Astrocyte (in vitro differentiated cells and primary cell): ENCODE measurements around the gene ADCY2. TPM values are rescaled to one million over a fixed set of nuclear protein-coding genes. Genes with fewer than 3 reads are reported as not detected.

Experiments used
- DNase-seq: peaks from one replicate; pipeline ENCODE4 v3.0.0-alpha.2; 2010; ENCODE audit warnings: low read depth
- FAIRE-seq: peaks from 2 replicates; lab custom pipeline; 2011; peaks lifted over from hg19 to GRCh38; lab: Jason Lieb, UNC
- H2AFZ ChIP-seq: 2 replicates; pipeline ENCODE4 v1.6.0; 2012; ENCODE audit warnings: low read depth, low read length, inconsistent platforms
- H3K27ac ChIP-seq: 2 replicates; pipeline ENCODE4 v1.5.1; 2011; ENCODE audit warnings: low read depth, low read length, inconsistent platforms
- H3K27me3 ChIP-seq: 2 replicates; pipeline ENCODE4 v1.6.0; 2011; ENCODE audit warnings: low read length, inconsistent platforms; ENCODE audit not compliant: insufficient read depth
- H3K36me3 ChIP-seq: 2 replicates; pipeline ENCODE4 v1.5.1; 2011; ENCODE audit warnings: low read length, inconsistent platforms; ENCODE audit not compliant: insufficient read depth
- H3K4me1 ChIP-seq: 2 replicates; pipeline ENCODE4 v1.5.1; 2011; ENCODE audit warnings: low read length, inconsistent platforms; ENCODE audit not compliant: insufficient read depth
- H3K4me2 ChIP-seq: 2 replicates; pipeline ENCODE4 v1.6.0; 2012; ENCODE audit warnings: low read length, inconsistent platforms
- H3K4me3 ChIP-seq: 2 replicates; pipeline ENCODE4 v1.5.1; 2011; ENCODE audit warnings: low read depth, mild to moderate bottlenecking, low read length, inconsistent platforms; ENCODE audit not compliant: insufficient read depth
- H3K79me2 ChIP-seq: 2 replicates; pipeline ENCODE4 v1.6.0; 2012; ENCODE audit warnings: mild to moderate bottlenecking, low read length, inconsistent platforms; ENCODE audit not compliant: insufficient read depth
- H3K9ac ChIP-seq: 2 replicates; pipeline ENCODE4 v1.6.0; 2012; ENCODE audit warnings: mild to moderate bottlenecking, low read length, inconsistent platforms
- H3K9me3 ChIP-seq: 2 replicates; pipeline ENCODE4 v1.5.1; 2012; ENCODE audit warnings: low read depth, mild to moderate bottlenecking, low read length, inconsistent platforms; ENCODE audit not compliant: insufficient read depth
- H4K20me1 ChIP-seq: 2 replicates; pipeline ENCODE4 v1.6.0; 2012; ENCODE audit warnings: low read length, inconsistent platforms; ENCODE audit not compliant: insufficient read depth
- H3K27ac Mint-ChIP-seq: one replicate; pipeline ENCODE4 v1.8.0; 2021; ENCODE audit warnings: mild to moderate bottlenecking, mixed read lengths; ENCODE audit not compliant: unreplicated experiment
- H3K27me3 Mint-ChIP-seq: one replicate; pipeline ENCODE4 v1.8.0; 2021; ENCODE audit warnings: low read depth, mixed read lengths; ENCODE audit not compliant: unreplicated experiment
- H3K36me3 Mint-ChIP-seq: one replicate; pipeline ENCODE4 v1.8.0; 2021; ENCODE audit warnings: low read depth, mixed read lengths; ENCODE audit not compliant: unreplicated experiment
- H3K4me1 Mint-ChIP-seq: one replicate; pipeline ENCODE4 v1.8.0; 2021; ENCODE audit warnings: low read depth, mixed read lengths; ENCODE audit not compliant: unreplicated experiment
- H3K4me3 Mint-ChIP-seq: one replicate; pipeline ENCODE4 v1.8.0; 2021; ENCODE audit warnings: mild to moderate bottlenecking, moderate library complexity, mixed read lengths; ENCODE audit not compliant: unreplicated experiment
- H3K9me3 Mint-ChIP-seq: one replicate; pipeline ENCODE4 v1.8.0; 2021; ENCODE audit warnings: mild to moderate bottlenecking, mixed read lengths; ENCODE audit not compliant: unreplicated experiment
- CTCF ChIP-seq: IDR thresholded peaks from 2 replicates; pipeline ENCODE4 v1.5.1; 2011; ENCODE audit warnings: low read depth, mild to moderate bottlenecking, inconsistent platforms, low read length, moderate library complexity; ENCODE audit not compliant: insufficient read depth
- EZH2 ChIP-seq: IDR thresholded peaks from 2 replicates; pipeline ENCODE4 v1.6.1; 2012; ENCODE audit warnings: mild to moderate bottlenecking, low read length, inconsistent platforms; ENCODE audit not compliant: insufficient read depth
- total RNA-seq: library from RNA; stranded (reverse); gene quantifications from 2 replicates; pipeline ENCODE4 v1.2.1, GENCODE V29; 2021

ADCY2 gene
- total RNA-seq, 1 donor from 2014 or later: 5.7 TPM

GRCh38 chr5:7663808-7664207, 267.9 kb downstream of the ADCY2 start:
- no peak overlapping the region for H3K4me3 ChIP-seq
- H3K27me3 Mint-ChIP-seq: no peaks in the 10 kb centered on the region
- H3K4me1 Mint-ChIP-seq: peaks cover 26% of the 10 kb centered on the region
- TF ChIP-seq EZH2 (no peak), CTCF (no peak)
- H3K9me3 Mint-ChIP-seq: no peaks in the 10 kb centered on the region
- no peak overlapping the region for H3K27ac ChIP-seq
- H3K27me3 ChIP-seq: no peaks in the 10 kb centered on the region
- FAIRE-seq (no peak), DNase-seq (no peak)
- H3K27ac Mint-ChIP-seq: no peak overlapping the region
- no peaks in the 10 kb centered on the region for H4K20me1 ChIP-seq
- no peaks in the 10 kb centered on the region for H3K79me2 ChIP-seq
- H3K9ac ChIP-seq: no peak overlapping the region
- no peaks in the 10 kb centered on the region for H3K9me3 ChIP-seq
- H2AFZ ChIP-seq: no peak overlapping the region
- H3K4me1 ChIP-seq: no peaks in the 10 kb centered on the region
- H3K36me3 ChIP-seq: no peaks in the 10 kb centered on the region
- H3K4me3 Mint-ChIP-seq: no peak overlapping the region
- no peak overlapping the region for H3K4me2 ChIP-seq
- H3K36me3 Mint-ChIP-seq: no peaks in the 10 kb centered on the region

- H3K36me3 ChIP-seq: no peaks in the 10 kb centered on the region
- Mint-ChIP-seq H3K27ac (no peak overlapping the region), H3K27me3 (peaks cover 1% of the 10 kb centered on the region), H3K36me3 (no peaks in the 10 kb centered on the region), H3K9me3 (no peaks in the 10 kb centered on the region), H3K4me3 (no peak overlapping the region), H3K4me1 (peaks cover 26% of the 10 kb centered on the region)
- H3K9me3 ChIP-seq: no peaks in the 10 kb centered on the region
- no peaks in the 10 kb centered on the region for H3K27me3 ChIP-seq
- FAIRE-seq (no peak), DNase-seq (no peak)
- no peak overlapping the region for H3K9ac ChIP-seq
- no peaks in the 10 kb centered on the region for H3K4me1 ChIP-seq
- no peak overlapping the region for H3K27ac ChIP-seq
- TF ChIP-seq CTCF: no peak
- TF ChIP-seq EZH2: no peak
- no peaks in the 10 kb centered on the region for H4K20me1 ChIP-seq
- no peak overlapping the region for H3K4me2 ChIP-seq
- H2AFZ ChIP-seq: no peak overlapping the region
- no peak overlapping the region for H3K4me3 ChIP-seq
- no peaks in the 10 kb centered on the region for H3K79me2 ChIP-seq
Observed at GRCh38 chr5:7664208-7664607, 268.3 kb downstream of the ADCY2 start.

DNA sequence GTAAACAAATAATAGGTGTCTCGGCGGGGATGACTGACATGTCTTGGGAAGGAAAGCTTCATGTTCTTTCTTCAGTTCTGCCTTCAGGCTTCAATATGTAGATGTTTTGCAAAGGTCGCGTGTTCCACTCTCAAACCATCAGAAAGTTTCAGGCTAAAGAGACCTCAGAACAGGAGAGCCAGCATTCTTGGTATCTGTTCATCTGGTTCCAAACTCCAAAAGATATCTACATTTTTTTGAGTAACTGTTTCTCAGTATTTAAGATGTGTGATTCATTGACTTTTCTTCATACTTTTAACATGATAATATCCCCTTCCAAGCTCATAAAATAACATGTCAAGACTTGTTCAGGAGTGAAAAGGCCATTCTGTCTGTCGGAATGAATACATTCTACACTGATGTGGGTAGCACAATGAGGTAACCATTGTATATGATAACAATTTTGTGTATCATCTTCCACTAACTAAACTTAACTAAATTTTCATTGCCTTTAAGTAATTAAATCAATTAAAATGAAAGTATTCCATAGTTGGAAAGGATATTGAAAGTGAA, 271.4 kb downstream of the ADCY2 start:
- H3K4me3 Mint-ChIP-seq: no peak overlapping the region
- Histone ChIP-seq H3K27me3 (no peaks in the 10 kb centered on the region), H3K27ac (peak overlapping the region; percentile 32), H4K20me1 (no peaks in the 10 kb centered on the region), H3K4me3 (no peak overlapping the region), H3K36me3 (no peaks in the 10 kb centered on the region), H3K79me2 (no peaks in the 10 kb centered on the region), H2AFZ (no peak overlapping the region), H3K9ac (no peak overlapping the region), H3K9me3 (no peaks in the 10 kb centered on the region), H3K4me1 (no peaks in the 10 kb centered on the region), H3K4me2 (no peak overlapping the region)
- no peaks in the 10 kb centered on the region for H3K36me3 Mint-ChIP-seq
- DNase-seq (no peak), FAIRE-seq (no peak)
- H3K27ac Mint-ChIP-seq: peak overlapping the region; percentile 70
- peaks cover 2% of the 10 kb centered on the region for H3K9me3 Mint-ChIP-seq
- no peak for TF ChIP-seq EZH2
- TF ChIP-seq CTCF: no peak
- peaks cover 20% of the 10 kb centered on the region for H3K4me1 Mint-ChIP-seq
- H3K27me3 Mint-ChIP-seq: peaks cover 1% of the 10 kb centered on the region
